Smooth muscle cell of the umbilical artery (primary cell): ENCODE data around the gene F2R. TPM values are rescaled to one million over a fixed set of nuclear protein-coding genes. Genes with fewer than 3 reads are reported as not detected.

Experiments used
- total RNA-seq: library from RNA; depleted of rRNA; stranded (reverse); fragments of >200 nt; gene quantifications from 2 replicates; pipeline ENCODE4 v1.2.3, GENCODE V29; 2014

F2R gene
- total RNA-seq = 15.4 and 32.6 TPM in 2 replicates

DNA sequence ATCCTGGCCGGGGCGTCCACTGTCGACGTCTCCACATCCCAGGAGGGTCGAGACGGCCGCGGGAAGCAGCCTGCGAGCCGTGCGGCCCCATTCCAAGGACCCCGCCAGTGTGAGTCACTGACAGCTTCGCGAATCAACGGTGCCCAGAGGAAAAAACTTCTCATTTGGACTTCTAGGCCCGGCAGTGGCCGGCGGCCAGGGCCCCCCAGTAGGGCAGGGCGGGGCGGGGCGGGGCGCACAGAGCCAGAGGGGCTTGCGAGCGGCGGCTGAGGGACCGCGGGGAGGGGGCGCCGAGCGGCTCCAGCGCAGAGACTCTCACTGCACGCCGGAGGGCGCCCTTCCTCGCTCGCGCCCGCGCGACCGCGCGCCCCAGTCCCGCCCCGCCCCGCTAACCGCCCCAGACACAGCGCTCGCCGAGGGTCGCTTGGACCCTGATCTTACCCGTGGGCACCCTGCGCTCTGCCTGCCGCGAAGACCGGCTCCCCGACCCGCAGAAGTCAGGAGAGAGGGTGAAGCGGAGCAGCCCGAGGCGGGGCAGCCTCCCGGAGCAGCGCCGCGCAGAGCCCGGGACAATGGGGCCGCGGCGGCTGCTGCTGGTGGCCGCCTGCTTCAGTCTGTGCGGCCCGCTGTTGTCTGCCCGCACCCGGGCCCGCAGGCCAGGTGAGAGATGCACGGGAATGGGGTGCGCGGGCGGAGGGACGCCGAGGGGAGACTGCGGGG, at the start of gene F2R:
F2R (plus strand) TSS at position 391 of the 720 bp plus-strand sequence; CDS start at position 573, 182 bp downstream.

Other genes with a start within 250 kb of the F2R start
- 5.6 and 6.2 TPM in 2 replicates for gene F2RL2, start 92.7 kb upstream of the F2R start, total RNA-seq
- gene F2RL1, start 102.9 kb downstream of the F2R start, total RNA-seq = 4.8 and 15.1 TPM in 2 replicates
- gene S100Z, start 133.9 kb downstream of the F2R start, total RNA-seq = not detected in 2 replicates
- gene CRHBP, start 236.9 kb downstream of the F2R start, total RNA-seq = not detected in 2 replicates